GM12801 (cell line): Measurements from ENCODE around the gene AIRE.

Source experiments
- CTCF ChIP-seq: IDR thresholded peaks from one replicate; pipeline ENCODE4 v1.5.1; 2011; ENCODE audit warnings: control low read depth; ENCODE audit not compliant: insufficient read length; ENCODE audit errors: extremely low read depth

AIRE gene

GRCh38 chr21:44305691-44306090 is 20.0 kb downstream of the AIRE start:
- TF ChIP-seq CTCF: no peak

DNA sequence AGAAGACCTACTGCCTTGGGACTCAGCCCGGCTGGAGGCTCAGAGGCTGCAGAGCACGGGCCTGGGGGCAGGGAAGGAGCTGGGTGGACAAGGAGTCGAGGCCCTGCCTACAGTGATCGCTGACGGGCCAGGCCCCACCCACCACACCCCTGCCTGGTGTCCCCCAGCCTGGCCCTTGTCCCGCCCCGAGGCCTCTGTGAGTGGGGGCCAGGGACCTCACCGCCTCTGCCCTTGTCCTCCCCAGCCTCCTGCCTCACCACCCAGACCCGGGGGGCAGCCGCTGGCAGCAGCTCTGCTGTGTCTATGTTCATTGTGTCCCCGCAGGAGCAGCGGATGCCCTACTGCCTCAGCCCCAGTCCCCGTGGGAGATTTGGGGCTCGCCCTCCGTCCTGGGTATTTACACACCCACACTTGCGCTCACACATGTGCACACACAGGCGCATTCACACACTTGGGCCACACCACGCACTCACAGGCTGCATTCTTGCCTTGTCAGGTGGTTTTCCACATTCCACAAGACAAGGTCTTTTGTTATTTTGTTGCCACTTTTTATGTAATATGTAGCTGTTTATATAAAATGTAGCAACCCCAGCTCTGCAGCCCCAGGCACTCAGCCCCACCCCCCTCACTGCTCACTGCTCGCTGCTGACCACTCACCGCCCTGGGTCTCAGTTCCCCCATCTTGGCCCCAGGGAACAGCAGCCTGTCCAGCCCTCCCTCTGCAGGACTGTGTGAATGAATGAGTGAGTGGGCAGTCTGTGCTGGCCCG is 21.4 kb downstream of the AIRE start:
- TF ChIP-seq CTCF: no peak

GRCh38 chr21:44310628-44311507 is 25.2 kb downstream of the AIRE start:
- no peak for TF ChIP-seq CTCF

DNA sequence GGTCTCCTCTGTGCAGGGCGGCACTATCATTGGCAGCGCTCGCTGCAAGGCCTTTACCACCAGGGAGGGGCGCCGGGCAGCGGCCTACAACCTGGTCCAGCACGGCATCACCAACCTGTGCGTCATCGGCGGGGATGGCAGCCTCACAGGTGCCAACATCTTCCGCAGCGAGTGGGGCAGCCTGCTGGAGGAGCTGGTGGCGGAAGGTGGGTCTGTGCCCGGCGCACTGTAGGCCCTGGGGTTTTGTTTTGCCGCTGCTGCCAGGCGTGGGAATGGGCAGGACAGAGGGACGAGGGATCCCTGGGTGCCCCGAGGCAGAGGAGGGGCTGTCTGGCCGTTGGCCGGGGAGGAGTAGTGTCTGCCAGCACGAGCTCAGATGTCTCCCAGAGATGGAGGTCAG is 26.4 kb downstream of the AIRE start:
- TF ChIP-seq CTCF: no peak

GRCh38 chr21:44312716-44313115 is 27.0 kb downstream of the AIRE start:
- TF ChIP-seq CTCF: no peak

- no peak for TF ChIP-seq CTCF
Measured at GRCh38 chr21:44313451-44313850, 27.8 kb downstream of the AIRE start.

DNA sequence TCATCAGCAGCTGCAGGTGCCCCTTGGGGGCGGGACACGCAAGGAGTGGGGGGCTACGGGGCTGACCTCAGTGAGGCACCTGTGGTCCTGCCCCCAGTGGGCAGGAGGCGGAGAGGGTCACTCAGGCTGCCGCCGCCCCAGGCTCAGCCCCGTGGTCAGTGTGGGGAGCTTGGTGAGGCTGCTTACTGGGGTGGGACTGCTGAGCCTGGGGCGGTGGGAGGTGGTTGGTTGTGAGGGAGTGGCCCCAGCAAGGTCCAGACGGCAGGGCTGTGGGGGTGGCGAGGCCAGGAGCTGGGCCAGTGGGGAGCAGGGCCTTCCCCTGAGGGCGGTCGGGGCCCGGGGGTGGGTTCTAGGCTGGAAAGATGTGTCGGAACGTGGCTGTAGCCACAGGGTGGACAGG is 28.5 kb downstream of the AIRE start:
- no peak for TF ChIP-seq CTCF
